Muscle layer of duodenum (tissue), 2 donors: Measurements from ENCODE around the gene PHTF2.

Experiments used
- H3K27ac ChIP-seq: one replicate; pipeline ENCODE4 v1.7.0; 2013; ENCODE audit warnings: mild to moderate bottlenecking, low read length
- H3K27me3 ChIP-seq: one replicate; pipeline ENCODE4 v1.7.0; 2013; ENCODE audit warnings: low read depth, mild to moderate bottlenecking, control low read depth, low read length
- H3K36me3 ChIP-seq, 2 donors: one replicate each; pipeline ENCODE4 v1.7.0; 2013; ENCODE audit warnings: low read length in 2 of 2, control low read depth in 1 of 2, mild to moderate bottlenecking in 1 of 2; ENCODE audit not compliant: insufficient read depth in 2 of 2, control insufficient read depth in 1 of 2
- H3K4me1 ChIP-seq, 2 donors: one replicate each; pipeline ENCODE4 v1.7.0; 2013; ENCODE audit warnings: low read length in 2 of 2, mild to moderate bottlenecking in 2 of 2, control low read depth in 1 of 2, moderate library complexity in 1 of 2; ENCODE audit not compliant: insufficient read depth in 2 of 2, control insufficient read depth in 1 of 2
- H3K4me3 ChIP-seq, 2 donors: one replicate each; pipeline ENCODE4 v1.7.0; 2013; ENCODE audit warnings: low read length in 2 of 2, low read depth in 1 of 2, mild to moderate bottlenecking in 1 of 2
- H3K9me3 ChIP-seq, 2 donors: one replicate each; pipeline ENCODE4 v1.7.0; 2013; ENCODE audit warnings: low read length in 2 of 2, control low read depth in 1 of 2, mild to moderate bottlenecking in 1 of 2; ENCODE audit not compliant: control insufficient read depth in 1 of 2
- donor health status: healthy.

Gene PHTF2

DNA sequence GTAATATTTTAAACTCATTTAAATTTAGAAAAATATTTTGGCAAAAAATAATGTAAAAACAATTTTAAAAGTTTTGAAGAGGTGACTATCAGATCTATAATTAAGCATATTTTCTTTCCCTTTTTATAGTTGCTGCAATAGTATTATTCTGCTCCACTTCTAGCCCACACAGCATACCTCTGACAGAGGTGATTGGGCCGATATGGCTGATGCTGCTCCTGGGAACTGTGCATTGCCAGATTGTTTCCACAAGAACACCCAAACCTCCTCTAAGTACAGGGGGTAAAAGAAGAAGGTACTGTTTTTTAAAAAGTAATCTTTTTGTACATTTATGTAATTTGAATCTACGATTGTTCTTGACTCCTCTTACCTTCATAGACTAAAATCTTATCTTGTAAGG is 110.1 kb downstream of the PHTF2 start:
- H3K36me3 ChIP-seq = no peaks in the 10 kb centered on the region
- H3K4me3 ChIP-seq = no peak overlapping the region
- H3K27ac ChIP-seq = no peak overlapping the region
- H3K9me3 ChIP-seq = no peaks in the 10 kb centered on the region
- H3K27me3 ChIP-seq = no peaks in the 10 kb centered on the region
- no peaks in the 10 kb centered on the region for H3K4me1 ChIP-seq

DNA sequence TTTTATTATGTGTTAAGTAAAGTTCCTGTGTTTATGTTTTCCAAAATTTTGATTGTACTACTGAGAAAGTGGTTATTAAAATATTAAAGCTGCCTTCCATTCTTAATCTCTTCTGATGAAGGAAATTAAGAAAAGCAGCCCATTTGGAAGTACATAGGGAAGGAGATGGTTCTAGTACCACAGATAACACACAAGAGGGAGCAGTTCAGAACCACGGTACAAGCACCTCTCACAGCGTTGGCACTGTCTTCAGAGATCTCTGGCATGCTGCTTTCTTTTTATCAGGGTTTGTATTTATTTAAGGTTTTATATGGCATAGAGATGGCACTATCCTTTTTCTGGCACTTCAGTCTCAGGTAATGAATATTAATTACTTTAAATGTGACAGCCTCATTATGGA is 111.6 kb downstream of the PHTF2 start:
- H3K4me1 ChIP-seq = no peaks in the 10 kb centered on the region
- no peaks in the 10 kb centered on the region for H3K27me3 ChIP-seq
- H3K36me3 ChIP-seq = no peaks in the 10 kb centered on the region
- H3K9me3 ChIP-seq = no peaks in the 10 kb centered on the region
- H3K4me3 ChIP-seq = no peak overlapping the region
- no peak overlapping the region for H3K27ac ChIP-seq

DNA sequence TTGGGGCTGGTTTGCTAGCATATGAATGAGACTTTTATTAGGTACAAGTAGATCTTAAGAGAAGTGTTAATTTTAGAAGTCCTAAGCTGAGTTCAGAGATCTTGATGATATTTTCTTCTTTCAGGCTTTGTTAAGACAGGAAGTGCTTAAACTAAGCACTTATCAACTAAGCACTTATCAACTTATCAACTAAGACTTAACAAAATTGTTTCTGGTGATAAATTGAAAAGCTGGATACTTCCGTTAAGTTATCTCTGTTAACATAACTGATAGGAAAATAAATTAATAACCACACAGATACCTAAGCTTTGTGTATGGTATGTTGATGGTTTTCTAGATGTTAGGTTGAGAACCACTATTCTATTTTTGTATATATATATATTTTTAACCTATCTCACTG is 113.7 kb downstream of the PHTF2 start:
- H3K9me3 ChIP-seq = no peaks in the 10 kb centered on the region
- no peaks in the 10 kb centered on the region for H3K36me3 ChIP-seq
- H3K4me3 ChIP-seq = no peak overlapping the region
- H3K4me1 ChIP-seq = no peaks in the 10 kb centered on the region
- H3K27ac ChIP-seq = no peak overlapping the region
- no peaks in the 10 kb centered on the region for H3K27me3 ChIP-seq

DNA sequence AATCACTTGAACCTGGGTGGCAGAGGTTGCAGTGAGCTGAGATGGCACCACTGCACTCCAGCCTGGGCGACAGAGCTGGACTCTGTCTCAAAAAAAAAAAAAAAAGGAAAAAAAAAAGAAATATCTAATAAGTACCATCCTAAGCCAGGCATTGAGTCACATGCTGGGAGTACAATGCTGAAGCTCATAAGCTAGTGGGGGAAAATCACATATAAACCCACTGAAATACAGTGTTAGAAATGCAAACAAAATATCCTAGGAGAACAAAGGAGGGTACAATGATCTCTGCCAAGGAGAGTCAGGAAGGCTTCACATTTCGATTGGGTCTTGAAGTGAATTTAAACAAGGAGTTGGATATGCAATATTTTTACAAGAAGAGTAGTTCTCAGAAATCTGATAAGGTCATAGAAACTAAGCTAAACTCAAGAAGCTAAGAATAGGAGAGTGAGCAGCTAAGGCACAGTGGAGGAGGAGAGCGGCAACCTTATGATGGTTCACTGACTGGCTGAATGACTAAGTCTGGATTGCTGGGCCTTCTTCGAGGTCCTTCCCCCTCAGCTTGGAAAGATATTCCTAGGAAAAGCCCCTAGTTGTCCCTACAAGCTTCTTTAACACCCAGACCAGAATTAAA is 115.5 kb downstream of the PHTF2 start:
- no peak overlapping the region for H3K27ac ChIP-seq
- no peaks in the 10 kb centered on the region for H3K36me3 ChIP-seq
- H3K27me3 ChIP-seq = no peaks in the 10 kb centered on the region
- H3K4me1 ChIP-seq = no peaks in the 10 kb centered on the region
- H3K4me3 ChIP-seq = no peak overlapping the region
- H3K9me3 ChIP-seq = no peaks in the 10 kb centered on the region

DNA sequence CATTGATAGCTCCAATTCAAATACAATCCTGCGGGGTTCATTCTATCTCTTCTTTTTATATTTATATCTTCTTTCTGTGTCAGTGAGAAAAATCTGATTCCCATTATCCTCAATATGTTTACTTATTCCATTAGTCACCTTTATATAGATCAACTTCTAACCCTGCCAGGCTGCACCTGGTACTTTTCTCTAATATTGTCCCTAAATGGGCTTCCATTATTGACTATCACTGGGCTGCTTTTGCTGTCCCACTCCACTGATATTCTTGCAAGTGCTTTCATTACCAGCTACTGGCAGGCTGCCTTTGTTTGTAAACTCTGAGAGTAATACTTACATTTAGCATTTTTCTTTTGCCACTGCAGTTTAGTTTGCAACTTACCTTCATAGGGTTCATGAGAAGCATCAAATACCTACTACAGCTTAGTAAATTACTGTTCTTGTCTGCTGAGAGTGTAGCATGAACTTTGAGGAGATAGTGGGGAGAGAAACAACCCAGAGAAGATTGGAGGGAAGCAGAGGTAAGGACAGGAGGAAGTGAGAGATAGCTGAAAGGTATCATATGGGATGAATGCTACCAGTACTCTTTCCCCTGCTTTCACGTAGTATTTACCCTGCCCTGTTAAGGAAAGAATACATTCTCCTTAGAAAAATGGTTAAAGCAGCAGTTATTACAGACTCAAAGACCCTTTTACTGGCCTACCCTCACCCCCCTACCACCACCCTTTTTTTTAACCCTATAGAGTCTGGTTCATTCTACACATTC is 119.1 kb downstream of the PHTF2 start:
- H3K9me3 ChIP-seq = no peaks in the 10 kb centered on the region

DNA sequence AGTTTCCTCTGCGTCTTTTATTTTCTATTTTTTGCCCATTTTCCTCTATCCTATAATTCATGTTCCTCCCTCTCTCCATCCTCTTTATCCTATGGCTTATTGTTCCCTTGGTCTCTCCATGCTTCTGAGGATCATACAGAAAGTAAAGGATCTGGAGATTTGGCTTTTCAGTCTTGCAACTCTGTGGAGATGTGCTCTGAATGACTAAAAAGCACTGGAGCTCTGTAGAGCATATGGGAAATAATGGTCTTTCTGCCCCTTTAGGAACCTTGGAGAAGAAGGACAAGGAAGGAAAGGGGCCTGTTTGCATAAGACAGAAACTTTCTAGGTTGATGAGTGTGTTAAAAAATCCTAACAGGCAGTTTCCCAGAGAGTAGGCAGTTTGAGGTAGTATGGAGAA is 120.1 kb downstream of the PHTF2 start:
- no peaks in the 10 kb centered on the region for H3K36me3 ChIP-seq
- no peak overlapping the region for H3K4me3 ChIP-seq
- H3K27ac ChIP-seq = no peak overlapping the region
- H3K9me3 ChIP-seq = no peaks in the 10 kb centered on the region
- no peaks in the 10 kb centered on the region for H3K27me3 ChIP-seq
- H3K4me1 ChIP-seq = no peaks in the 10 kb centered on the region

More for the DNA sequence above, 119.1 kb downstream of the PHTF2 start:
- Histone ChIP-seq H3K4me3 (no peak overlapping the region), H3K36me3 (no peaks in the 10 kb centered on the region), H3K27ac (no peak overlapping the region), H3K4me1 (no peaks in the 10 kb centered on the region), H3K27me3 (no peaks in the 10 kb centered on the region)

DNA sequence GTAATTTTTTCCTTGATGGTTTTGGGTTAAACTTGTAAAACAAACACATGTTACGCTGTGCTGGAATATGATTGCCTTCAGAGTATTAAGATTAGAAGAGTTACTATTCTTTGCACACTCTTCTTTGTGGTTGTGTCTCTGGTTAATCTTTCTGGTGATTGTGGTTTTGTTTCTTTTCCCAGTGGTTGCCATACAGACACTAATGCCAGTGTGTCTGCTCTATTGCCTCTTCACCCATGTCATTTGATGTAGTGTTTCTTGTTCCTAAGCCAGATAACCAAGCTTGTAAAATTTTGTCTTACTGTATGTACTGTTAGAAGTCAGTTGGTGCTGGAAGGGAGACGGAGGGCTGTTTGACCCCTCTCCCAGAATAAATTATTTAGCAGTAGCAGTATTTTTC is 124.8 kb downstream of the PHTF2 start:
- Histone ChIP-seq H3K27ac (no peak overlapping the region), H3K9me3 (no peaks in the 10 kb centered on the region), H3K4me1 (no peaks in the 10 kb centered on the region), H3K4me3 (no peak overlapping the region), H3K27me3 (no peaks in the 10 kb centered on the region), H3K36me3 (no peaks in the 10 kb centered on the region)

DNA sequence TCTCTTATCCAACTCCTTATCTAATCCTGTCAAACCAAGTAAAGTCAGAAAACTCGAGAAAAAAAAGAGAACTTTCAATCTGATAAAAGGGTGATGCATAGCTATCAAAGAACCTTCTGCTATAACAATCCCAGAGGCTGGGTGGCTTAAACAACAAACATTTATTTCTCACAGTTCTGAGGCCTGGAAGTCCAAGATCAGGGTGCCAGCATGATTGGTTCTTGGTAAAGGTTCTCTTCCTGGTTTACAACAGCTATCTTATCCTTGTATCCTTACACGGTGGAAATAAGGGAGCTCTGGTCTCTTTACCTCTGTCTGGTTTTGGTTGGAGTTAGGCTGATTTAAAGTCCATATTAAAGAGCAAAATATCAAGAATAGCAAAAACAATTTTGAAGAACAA is 131.9 kb downstream of the PHTF2 start:
- Histone ChIP-seq H3K27me3 (no peaks in the 10 kb centered on the region), H3K27ac (no peak overlapping the region), H3K36me3 (no peaks in the 10 kb centered on the region), H3K9me3 (no peaks in the 10 kb centered on the region), H3K4me3 (no peak overlapping the region), H3K4me1 (no peaks in the 10 kb centered on the region)

DNA sequence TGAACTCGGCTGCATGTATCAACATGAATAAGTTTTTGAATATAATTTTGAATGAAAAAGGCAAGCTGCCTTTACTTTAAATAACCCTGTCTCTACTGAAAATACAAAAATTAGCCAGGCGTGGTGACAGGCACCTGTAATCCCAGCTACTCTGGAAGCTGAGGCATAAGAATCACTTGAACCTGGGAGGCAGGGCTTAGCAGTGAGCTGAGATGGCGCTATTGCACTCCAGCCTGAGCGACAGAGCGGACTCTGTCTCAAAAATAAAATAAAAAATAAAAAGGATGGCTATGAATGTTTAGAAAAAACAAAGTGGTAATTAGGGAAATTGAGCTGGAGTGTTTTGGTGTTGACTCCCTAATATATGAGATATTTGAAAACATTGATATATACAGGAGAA is 133.3 kb downstream of the PHTF2 start:
- Histone ChIP-seq H3K27ac (no peak overlapping the region), H3K9me3 (no peaks in the 10 kb centered on the region), H3K4me3 (no peak overlapping the region), H3K4me1 (no peaks in the 10 kb centered on the region), H3K36me3 (no peaks in the 10 kb centered on the region), H3K27me3 (no peaks in the 10 kb centered on the region)

DNA sequence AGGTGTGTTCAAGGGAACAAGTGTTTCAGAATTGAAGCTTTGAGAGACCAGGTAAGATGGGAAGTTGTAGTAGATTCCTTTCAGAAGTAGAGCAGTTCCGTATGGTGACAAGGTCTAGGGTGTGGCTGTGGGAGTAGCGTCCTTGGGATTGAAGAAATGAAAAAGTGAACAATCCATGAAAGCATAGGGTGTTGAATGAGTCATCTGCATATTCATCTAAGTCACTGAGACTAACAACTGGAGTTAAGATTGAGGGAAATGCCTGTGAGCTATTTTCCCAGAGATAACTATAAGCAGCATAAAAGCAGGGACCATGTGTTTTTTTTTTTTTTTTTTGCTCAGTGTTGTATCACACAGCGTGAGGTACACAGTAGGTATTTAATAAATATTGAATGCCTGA is 134.8 kb downstream of the PHTF2 start:
- no peak overlapping the region for H3K4me3 ChIP-seq
- no peak overlapping the region for H3K27ac ChIP-seq
- H3K36me3 ChIP-seq = no peaks in the 10 kb centered on the region
- no peaks in the 10 kb centered on the region for H3K27me3 ChIP-seq
- H3K9me3 ChIP-seq = no peaks in the 10 kb centered on the region
- H3K4me1 ChIP-seq = no peaks in the 10 kb centered on the region

DNA sequence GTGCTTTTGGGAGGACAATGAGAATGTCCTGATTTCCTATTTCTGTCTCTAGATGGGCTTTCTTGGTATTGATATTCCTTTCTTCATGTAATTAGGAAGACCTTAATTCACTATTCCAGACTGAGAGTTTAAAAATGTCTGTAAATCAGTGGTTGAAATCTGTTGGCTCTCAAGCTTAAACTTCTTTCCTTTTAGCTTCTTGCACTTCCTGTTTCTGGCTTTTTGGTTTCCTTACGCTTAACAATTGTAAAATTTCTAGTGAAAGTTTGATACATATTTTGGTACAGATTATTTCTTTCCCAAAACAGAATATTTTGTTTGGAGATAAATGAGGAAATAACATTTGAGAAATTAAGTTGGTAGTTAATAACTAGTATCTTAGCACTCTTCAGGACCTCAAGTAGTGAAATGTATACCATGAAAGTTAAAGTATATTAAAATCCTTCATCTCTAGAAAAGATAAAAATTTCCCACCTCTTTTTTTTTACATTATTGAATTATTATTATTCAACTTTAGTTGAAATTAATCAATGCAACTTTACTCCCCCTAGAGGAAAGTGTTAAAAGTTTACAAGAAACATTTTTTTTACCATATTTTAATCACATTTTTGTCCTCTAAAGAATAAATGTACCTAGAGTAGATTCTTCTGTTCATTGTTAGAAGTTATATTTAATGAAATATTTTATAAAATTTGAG is 137.2 kb downstream of the PHTF2 start:
- Histone ChIP-seq H3K9me3 (no peaks in the 10 kb centered on the region), H3K27ac (no peak overlapping the region), H3K36me3 (no peaks in the 10 kb centered on the region), H3K4me3 (no peak overlapping the region), H3K27me3 (no peaks in the 10 kb centered on the region), H3K4me1 (no peaks in the 10 kb centered on the region)
